Fibroblast of peridontal ligament (primary cell): Measurements from ENCODE around the gene MED20.

Source experiments
- DNase-seq: peaks from one replicate; pipeline ENCODE4 v3.0.0-alpha.2; 2010; ENCODE audit errors: extremely low read depth

Gene MED20

DNA sequence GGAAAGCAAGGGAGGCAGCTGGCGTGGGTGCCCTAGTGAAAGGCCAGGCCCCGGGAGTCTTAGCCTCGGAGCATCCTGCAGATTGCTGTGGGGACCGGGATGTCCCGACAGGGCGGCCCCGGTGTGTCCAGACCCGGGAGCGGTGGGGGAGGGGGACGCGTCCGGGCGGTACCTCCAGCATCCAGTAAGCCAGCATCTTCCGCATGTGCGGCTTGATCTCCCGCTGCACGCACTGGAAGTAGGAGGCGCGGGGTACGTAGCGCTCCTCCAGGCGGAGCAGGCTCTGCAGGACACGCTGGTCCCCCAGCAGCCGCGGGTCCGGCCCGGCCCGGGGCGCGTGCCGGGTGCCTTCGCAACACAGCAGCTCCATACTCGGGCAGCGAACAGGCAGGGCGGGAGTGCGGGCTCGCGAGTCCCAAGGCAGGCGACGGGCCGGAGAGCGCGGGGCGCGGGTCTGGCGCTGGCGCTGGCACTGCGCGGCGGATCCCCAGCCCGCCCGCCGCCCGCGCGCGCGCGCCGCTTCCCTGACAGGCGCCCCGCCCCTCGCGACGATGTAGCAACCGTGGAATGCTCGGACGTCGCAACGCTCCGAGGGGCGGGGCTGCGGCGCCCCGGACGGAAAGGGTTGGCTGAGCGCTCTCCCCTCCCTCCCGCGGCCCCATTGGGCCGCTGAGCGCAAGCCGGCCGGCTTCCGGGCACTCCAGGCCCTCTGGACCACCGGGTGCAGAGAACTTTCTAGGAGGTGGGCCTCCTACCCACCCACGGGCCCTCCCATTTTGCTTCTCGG lies 20.5 kb upstream of the MED20 start, which contains the start of gene CCND3:
TSS of gene CCND3 (minus strand) at position 529 of the 787 bp plus-strand sequence. CDS start at position 370, 159 bp downstream.
- DNase-seq, result peak; percentile 82

DNA sequence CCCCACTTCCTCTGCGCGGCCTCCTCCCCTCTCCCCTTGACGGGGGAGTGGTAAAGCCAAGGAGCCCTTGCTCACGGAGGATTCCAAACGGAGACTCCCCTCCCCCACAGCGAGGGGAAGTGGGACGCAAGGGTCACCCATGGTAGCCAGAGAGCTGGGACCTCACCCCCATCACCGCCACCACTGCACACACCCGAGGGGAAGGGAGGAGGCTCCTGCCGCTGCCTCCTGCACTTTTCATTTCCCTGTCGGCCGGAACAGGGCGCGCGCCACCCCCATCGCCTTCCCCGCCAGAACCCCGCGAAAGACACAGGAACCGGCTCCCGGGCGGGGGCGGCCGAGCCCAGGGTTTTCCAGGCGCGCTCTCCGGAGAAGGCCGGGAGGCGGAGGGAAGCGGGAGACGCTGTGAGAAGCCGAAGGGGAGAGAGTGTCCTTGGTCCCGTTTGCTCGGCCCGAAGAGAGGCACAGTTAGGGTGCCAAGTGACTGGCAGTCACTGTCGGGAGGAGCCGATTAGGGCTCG lies 19.9 kb upstream of the MED20 start:
- DNase-seq, result no peak

DNA sequence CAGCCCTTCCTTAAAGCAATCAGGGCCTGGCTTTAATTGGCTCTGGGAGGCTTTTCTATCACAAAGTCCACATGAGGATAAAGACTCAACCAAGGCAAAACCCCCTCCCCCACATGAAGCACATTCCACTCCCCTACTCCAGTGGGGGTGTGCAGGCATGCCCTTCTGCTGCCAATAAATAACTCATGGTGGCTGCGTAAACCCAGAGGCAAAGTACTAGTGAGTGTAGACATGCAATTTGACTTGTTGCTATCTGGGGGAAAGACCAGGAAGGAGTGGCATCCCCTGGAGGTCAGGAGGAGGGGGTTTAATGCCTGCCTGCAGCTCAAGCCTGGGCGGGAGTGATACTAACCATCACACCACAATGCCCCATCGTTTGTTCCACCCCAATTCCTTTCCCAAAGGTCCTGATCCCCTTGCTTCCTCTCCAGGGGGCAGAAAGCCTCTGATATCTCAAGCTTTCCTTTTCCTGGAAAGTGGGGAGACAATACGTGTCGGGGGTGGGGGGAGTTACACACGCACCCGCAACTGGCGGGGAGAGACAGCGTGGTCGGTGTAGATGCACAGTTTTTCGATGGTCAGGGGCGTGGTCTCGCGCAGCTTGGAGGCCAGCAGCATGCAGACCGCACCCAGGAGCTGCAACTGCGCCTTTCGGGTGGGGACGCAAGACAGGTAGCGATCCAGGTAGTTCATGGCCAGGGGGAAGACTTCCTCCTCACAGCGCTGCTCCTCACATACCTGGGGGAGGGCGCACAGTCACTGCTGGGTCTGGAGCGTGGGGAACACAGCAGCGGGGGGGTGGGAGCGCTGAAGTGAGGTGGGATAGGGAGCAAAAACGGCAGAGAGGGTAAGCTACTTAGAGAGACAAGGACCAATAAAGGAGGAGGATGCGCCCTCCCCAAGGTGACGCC lies 19.2 kb upstream of the MED20 start:
- DNase-seq, result peak; percentile 39

DNA sequence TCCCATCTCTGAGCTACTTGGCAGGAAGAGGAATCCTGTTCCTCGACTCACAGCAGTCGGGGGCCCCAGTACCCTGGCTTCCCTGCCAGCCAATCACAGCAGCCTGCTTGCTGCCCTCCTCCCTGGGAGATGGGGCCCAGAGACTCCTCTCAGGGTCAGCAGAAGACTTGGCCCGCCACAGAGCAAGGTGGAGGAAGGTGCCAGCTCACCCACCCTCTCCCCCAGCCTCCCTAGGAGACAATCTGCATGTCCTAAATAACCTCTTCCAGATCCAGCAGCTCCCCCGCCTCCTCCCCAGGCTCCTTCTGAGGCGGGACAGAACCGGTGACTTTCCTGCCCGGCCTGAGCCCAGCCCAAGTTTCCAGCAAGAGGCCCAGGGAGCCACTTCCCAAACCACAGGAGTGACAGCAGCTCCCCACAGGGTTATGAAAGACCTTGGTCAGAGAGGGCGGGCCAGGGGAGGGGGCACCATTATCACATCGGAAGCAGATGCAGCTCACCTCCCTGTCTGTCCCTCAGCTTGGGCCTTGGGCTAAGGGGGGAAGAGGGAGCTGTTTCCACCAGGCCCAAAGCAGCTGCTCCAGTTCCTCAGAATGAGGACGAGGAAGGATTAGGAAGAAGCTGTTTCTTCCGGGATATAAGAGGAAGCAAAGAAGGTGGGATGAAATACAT lies 18.4 kb upstream of the MED20 start:
- DNase-seq, result peak; percentile 46

DNA sequence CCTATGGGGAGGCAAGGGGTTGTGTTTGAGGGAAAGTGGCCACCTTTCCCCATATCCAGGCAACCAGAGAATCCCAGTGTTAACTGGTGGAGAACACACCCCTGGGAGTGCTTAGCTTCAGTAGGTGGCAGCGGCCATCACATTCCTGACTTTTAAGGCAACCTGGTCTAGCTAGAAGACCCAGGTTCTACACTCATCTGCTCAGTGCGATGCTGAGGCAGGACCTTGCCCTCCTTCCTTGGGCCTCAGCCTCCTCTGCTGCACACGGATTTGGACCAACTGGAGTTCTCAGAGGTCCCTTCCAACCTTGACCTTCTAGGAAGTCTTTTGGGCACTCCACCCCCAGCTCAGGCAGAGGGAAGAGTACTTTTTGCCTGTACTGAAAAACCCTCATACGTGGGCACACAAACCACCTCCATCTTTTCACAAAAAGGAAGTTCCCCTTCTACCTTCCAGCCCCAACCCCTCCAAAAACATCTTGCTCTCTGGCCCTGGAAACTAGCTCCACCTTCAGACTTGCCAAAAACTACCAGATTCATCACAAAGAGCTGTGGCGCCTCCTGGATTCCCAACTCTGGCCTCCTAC lies 17.7 kb upstream of the MED20 start:
- no peak for DNase-seq

DNA sequence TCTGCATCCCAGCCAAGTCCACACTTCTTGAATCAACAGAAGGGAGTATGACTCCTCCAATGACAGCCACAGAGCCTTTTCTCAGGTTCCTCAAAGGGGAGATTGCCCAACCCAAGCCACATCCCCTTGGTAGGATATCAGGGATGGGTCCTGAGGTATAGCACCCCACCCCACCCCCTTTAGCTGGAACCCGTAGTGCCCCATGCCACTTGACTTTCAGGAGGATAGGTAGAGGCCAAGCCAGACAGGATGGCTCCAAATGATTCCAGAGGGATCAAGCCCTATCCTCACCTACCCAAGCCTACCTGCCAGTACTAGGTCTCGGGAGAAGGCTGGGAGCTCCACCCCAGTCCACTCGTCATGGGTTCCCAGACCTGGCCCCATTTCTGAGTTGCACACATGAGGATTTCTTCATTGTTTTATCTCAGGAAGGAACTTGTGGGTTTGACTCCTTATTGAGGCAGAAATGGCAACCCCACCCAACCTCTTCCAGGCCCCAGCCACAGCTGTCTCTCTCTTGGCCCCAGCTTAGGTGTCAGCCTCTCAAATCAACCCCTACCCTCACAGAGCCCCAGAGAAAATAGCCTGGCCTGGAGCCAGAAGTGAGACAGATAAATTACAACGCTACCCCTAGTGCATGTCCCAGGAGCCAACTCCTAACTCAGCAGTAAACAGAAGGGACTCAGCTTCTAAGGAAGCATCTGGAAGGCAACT lies 17.1 kb upstream of the MED20 start:
- no peak for DNase-seq

DNA sequence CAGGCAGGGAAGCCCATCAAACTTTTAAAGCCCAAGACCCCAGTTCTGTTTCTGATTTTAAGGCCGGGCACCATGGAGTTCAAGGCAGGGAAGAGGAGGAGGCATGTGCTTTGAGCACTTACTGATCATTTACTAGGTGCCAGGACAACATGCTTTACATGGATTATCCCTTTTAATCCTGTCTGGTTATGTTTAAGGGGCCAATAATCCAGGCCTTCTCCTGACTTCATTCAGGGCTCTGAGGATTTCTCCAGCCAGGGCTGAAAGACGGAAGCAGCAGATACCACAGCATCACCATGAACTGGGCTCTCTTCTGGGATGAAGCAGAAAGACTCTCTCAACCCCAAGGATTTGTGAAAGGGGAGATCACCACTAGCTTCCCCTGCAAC lies 16.5 kb upstream of the MED20 start:
- no peak for DNase-seq

DNA sequence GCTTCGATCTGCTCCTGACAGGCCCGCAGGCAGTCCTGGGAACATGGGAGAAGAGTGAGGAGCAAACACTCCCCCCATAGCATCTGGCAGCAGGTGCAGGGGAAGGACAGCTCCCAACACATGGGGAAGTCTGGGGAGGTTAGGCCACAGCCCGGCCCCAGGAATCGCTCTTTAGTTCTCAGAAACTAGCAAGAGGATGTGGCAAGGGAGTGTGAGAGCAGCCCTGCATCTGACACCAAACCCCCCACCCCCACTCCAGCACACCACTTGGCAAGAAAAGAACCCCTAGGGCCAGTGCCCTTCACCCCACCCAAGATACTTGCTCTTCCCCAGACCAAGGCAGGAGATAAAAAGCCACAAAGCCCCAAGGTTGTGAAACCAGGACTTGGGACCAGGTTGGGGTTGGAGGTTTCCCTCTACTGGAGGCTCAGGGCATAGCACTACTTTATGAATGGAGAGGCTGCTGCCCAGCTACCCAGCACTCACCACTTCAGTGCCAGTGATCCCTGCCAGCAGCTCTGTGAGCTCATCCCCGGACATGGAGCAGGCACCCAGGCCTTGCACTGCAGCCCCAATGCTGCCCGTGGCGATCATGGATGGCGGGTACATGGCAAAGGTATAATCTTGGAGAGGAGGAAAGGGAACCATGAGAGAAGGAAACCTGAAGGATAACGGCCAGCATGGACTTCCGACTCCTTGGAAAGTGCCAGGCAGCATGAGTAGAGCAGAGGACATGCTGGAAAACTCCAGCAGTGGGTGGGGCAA lies 15.3 kb upstream of the MED20 start:
- peak; percentile 92 for DNase-seq

DNA sequence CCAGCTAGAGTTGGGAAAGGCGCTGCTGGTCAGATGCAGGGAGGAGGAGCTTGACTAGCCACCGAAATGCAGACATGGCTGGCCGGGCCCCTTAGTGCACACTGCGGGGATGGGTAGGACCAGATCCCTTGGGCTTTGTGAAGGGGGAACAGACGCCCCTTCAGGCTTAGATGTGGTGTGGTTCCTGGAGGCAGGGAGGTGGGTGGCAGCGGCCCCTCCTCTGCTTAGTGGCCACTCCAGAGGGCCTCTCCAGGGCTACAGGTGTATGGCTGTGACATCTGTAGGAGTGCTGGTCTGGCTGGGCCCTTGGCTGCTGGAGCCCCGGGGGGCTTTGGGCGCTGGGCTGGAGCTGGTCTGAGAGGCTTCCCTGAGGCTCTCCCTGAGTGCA lies 14.7 kb upstream of the MED20 start:
- no peak for DNase-seq

DNA sequence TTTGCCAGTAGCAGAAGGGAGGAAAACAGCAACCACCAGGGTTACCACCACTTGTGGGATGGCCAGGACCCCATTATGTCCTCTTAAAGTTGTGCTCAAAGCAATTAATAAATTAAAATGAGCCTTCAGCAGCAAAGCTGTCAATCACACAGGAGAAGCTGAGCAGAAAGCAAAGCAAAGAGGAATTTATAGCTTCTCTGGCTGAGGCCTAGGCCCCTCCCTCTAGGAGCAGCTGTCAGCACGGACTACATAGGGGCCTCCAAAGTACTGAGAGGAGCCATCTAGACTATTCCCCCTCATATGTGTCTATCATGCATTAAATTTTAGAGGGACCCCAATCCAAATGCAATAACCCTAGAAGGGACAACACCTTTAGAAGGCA lies 14.2 kb upstream of the MED20 start:
- no peak for DNase-seq

DNA sequence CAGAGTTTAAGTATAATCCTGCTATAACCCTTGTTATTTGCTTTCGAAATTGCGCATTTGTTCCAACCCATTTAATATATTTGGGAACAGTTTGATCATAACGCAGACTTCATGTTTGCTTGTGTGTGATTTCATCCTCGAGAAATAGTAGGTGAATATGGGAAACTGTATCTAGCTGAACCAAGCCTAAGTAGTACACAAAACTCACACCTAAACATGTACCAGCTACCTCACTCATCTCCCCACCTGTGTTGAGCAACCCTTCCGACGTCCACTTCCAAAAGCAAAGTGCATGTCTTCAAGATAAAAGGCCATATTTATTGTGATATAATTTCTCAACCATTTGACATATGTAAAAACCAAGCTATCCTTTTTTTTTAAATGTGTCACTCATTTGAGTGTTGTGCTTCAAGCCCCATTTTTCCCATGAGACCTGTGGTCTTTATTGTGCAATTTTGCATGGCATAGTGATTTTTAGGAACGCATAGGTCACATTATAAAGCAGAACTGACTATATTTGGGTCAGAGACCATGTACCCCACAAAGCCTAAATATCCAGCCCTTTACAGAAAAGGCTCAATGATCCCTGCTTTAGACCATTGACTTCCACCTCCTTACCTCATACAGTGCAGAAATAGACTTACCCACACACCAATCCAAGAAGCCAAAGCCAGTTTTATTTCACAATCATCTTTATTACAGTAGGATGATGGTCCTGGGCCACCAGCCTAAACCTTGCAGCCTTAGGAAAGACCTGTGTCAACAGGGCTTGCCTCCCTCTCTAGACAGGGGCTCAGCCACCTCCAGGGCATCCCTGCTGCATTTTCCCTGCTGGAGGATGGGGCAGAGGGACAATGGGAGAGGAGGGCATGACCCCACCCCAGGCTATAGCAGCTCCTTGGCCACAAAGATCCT lies 13.6 kb upstream of the MED20 start:
- DNase-seq, result peak; percentile 38

DNA sequence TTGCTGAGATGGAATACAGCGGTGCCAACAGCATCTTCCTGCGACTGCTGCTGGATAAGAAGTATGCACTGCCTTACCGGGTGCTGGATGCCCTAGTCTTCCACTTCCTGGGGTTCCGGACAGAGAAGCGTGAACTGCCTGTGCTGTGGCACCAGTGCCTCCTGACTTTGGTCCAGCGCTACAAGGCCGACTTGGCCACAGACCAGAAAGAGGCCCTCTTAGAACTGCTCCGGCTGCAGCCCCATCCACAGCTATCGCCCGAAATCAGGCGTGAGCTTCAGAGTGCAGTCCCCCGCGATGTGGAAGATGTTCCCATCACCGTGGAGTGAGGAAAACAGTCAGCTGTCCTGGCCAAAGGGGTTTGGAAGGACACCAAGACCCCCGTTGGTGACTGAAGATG lies 11.4 kb upstream of the MED20 start:
- no peak for DNase-seq

DNA sequence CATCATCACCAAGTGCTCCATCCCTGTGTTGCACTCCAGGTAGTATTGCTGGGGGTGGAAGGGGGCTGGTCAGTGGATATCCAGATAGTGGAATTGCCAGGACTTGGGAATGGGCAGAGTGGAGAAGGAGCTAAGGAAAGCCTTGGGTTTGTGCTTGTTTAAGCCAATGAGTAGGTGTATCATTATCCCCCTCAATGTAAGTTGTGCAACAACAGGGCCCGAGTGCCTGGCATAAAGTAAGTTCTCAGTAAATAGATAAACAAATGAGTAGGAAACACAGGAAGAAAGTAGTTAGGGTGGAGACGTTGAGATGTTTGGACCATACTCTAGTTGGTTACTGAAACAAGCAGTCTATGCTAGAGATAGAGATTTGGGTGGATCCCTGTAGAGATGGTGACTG lies 10.9 kb upstream of the MED20 start:
- no peak for DNase-seq

DNA sequence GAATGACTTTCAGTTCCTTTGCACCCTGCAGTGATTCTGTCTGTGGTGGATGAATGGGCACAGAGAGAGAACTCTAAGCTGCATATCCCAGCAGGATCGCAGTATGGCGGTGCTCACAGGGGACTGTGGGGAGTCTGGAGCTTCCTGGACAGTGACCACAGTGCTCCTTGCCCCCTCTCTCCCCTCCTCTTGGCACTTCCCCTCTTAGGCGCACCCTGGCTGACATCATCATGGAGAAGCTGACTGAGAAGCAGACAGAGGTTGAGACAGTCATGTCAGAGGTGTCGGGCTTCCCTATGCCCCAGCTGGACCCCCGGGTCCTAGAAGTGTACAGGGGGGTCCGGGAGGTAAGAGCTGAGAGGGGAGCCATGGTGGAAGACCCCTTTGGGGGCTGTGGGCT lies 9.0 kb upstream of the MED20 start:
- DNase-seq, result no peak

DNA sequence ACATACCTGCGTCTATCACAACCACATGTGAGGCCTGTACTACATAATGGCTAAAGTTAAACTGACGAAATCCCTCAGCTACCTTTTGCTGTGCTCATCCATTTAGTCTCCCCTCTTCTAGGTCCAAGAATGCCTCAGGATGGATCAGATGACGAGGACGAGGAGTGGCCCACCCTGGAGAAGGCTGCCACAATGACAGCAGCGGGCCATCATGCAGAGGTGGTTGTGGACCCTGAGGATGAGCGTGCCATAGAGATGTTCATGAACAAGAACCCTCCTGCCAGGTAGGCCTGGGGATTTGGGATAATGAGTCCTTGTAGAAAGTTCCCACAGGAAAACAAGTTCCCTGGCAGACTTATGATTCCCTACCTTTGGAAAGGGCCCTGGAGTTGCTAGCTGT lies 6.3 kb upstream of the MED20 start:
- no peak for DNase-seq

DNA sequence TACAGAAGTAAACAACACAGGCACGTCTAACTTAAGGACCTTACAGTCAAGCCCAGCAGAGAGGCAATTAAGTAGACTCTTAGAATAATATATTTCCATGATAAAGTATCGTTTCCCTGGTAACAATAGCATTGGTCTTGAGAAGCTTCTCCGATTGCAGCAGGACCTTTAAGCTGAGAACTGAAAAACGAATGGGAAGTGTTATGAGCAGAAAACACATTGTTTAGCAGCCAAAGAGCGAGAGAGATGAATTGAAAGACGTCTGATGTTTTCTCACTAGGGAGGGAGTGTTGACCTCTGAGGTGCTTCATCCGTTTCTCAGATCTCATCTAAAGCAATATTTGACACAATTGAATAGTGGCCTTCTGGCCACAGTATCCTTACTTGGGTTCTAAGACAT lies 1.2 kb upstream of the MED20 start:
- no peak for DNase-seq

DNA sequence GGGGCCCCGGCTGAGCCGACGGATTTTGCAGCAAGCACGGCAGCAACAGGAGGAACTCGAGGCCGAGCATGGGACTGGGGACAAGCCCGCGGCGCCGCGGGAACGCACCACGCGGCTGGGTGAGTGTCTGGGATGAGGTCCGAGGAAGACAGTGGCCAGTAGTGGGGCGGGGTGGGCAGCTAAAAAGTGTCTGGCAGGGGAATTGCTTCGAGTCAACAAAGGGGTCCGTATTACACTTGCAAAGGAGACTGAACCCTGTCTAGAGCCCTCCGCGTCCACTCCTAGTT lies 716 bp upstream of the MED20 start:
- no peak for DNase-seq

DNA sequence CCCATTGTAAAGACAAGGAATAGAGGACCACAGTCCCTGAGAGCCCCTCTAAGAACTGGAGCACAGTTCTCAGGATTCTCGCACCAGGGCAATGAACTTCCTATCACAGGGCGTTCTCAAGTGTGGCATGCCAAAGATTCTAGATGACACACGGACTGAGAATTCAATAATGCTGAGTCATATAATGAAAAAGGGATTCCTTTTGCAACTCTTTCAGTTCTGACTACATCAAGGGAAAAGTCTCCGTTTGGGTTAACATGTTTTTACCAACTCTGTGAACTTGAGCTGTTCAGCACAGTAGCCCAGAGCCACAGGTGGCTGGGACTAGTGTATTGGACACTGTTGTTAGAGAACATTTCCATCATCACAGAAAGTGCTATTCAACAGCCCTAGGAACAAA lies 3.4 kb downstream of the MED20 start:
- DNase-seq, result peak; percentile 95

DNA sequence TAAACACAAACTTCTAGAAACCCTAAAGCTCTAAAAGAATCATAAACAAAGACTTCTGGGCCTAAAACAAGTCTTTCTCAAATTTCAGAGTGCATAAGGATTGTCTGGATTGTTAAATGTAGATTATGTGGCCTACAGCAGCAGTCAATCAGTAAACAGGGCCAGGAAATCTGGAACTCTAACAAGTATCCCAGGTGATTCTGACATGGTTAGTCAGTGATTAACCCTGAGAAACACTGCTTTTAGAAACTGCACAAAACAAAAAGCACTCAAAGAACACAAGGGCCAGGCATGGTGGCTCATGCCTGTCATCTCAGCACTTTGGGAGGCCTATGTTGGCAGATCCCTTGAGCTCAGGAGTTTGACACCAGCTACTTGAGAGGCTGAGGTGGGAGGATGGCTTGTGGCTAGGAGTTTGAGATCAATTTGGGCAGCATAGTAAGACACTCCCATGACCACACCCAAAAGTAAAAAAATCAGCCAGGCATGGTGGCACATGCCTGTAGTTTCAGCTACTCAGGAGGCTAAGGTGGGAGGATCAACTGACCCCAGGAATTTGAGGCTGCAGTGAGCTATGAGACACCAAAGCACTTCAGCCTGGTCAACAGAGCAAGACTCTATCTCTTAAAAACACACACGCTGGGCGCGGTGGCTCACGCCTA lies 5.9 kb downstream of the MED20 start:
- no peak for DNase-seq
